Activated naive CD4-positive, alpha-beta T cell treated with anti-CD3 and anti-CD28 coated beads, Interleukin-2, amount 50 U/mL, for 72 hours (primary cell): ENCODE measurements around the gene CCSER1. TPM values are rescaled to one million over a fixed set of nuclear protein-coding genes. Genes with fewer than 3 reads are reported as not detected.
"Not testable (repeated sequence)": the region's sequence is repeated elsewhere in the genome, so short reads cannot be mapped to it uniquely, and the experiment has no call there.

Source experiments
- ATAC-seq, 2 donors: fragments of 150-1000 bp; cut with Tn5 transposase; 2 replicates each; pipeline ENCODE4 v1.10.0; 2021; ENCODE audit warnings: mild to moderate bottlenecking in 2 of 2, moderate library complexity in 2 of 2
- DNase-seq, 2 donors: peaks; one replicate each; pipeline ENCODE4 v3.0.0; 2021 to 2022; ENCODE audit warnings: low spot score in 2 of 2
- H3K27ac Mint-ChIP-seq, 2 donors: one replicate each; pipeline ENCODE4 v1.8.0; 2022; ENCODE audit warnings: mild to moderate bottlenecking in 2 of 2, mixed read lengths in 2 of 2
- H3K36me3 Mint-ChIP-seq, 2 donors: one replicate each; pipeline ENCODE4 v1.8.0; 2022; ENCODE audit warnings: mixed read lengths in 2 of 2
- H3K9me3 Mint-ChIP-seq, 2 donors: one replicate each; pipeline ENCODE4 v1.8.0; 2022; ENCODE audit warnings: mixed read lengths in 2 of 2
- total RNA-seq, 2 donors: library from RNA; stranded (reverse); gene quantifications; one replicate each; pipeline ENCODE4 v1.2.3, GENCODE V29; 2022

CCSER1 gene
- total RNA-seq, 2 donors from 2014 or later: 0.23 TPM; not detected in 1

DNA sequence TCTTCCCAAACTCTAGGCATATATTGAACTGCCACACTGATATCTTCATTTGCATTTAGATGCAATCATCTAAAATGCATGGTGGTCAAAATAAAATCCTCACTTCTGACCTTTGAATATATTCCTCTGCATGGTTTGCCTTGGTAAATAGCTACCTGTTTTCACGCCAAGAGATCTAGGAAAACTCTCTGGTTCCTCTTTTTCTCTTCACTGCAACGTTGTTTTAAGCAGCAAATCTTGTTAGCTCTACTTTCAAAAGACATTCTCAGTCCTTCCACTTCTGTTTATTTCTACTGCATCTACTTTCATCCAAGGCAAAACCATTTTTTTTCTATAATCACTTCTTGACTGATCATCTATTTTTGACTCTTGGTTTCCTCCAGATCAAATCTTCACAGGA, 1174.9 kb downstream of the CCSER1 start:
- Mint-ChIP-seq H3K9me3 (peaks cover 8 to 11% of the 10 kb centered on the region in 2 donors), H3K36me3 (no peaks in the 10 kb centered on the region), H3K27ac (no peak overlapping the region)
- ATAC-seq (no peak), DNase-seq (no peak)

DNA sequence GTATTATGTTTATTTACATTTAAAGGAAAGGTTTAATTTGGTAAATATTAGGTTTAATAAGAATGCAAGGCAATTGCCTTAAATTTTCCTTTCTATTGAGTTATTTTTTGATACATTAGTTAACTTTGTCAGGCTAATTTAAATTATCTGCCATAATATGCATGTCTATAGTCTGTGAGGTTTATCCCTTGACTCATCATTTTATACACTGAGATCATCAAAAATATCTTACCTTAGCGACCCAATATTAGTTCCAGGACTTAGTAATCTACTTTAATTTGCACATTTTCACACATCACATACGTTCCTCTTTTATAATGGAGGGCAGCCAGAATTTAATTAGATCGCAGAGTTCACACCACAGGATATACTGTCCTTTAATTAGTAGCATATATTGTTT, 1177.1 kb downstream of the CCSER1 start:
- no peak overlapping the region for H3K27ac Mint-ChIP-seq
- no peak for DNase-seq
- H3K36me3 Mint-ChIP-seq: no peaks in the 10 kb centered on the region

DNA sequence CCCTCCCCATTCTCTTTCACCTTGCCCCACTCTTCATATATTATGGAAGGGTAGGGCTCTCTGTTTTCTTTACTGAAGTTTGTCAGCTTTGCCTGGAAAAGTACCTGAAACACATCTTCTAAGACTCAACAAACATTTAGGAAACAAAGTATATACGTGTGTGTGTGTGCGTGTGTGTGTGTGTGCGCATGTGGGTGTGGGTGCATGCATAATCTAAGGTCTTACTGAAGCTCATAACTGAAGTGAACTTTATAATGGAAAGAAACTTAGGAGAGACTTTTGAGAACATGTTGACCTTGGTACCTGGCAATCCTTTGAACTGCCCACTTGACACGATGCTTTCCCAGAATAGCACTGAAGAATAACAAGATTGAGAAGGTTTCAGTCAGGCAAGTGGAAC, 1190.2 kb downstream of the CCSER1 start:
- H3K27ac Mint-ChIP-seq: no peak overlapping the region
- ATAC-seq: no peak
- no peaks in the 10 kb centered on the region for H3K36me3 Mint-ChIP-seq
- H3K9me3 Mint-ChIP-seq: peaks cover 29 to 30% of the 10 kb centered on the region in 2 donors
- no peak for DNase-seq

More for the DNA sequence above, 1177.1 kb downstream of the CCSER1 start:
- H3K9me3 Mint-ChIP-seq: peaks cover 10 to 11% of the 10 kb centered on the region in 2 donors
- no peak for ATAC-seq

DNA sequence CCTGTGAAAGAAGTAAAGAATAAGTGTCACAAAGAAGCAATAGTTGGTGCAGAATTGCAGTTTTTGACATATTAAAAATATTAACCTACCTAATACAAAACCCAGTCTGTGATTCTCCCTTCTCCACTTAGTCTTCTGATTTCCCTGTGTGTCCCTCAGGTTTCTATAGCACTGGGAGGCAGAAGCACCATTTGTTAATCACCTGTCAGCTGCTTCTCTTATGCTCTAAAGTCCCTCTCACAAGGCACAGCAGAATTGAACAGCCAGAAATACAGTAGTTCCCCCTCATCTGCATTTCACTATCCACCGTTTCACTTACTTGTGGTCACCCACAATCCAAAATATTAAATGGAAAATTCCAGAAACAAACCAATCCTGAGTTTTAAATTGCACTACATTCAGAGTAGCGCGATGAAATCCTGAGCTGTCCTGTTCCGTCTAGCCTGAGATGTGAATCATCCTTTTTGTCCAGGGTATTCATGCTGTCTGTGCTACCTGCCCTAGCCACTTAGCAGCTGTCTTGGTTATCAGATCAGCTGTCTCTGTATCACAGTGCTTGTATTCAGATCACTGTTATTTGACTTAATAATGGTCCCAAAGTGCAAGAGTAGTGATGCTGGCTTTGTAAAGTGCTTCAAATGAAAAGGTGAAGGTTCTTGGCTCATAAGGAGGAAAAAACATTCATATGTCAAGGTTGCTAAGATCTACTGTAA, 1192.5 kb downstream of the CCSER1 start:
- H3K36me3 Mint-ChIP-seq: no peaks in the 10 kb centered on the region
- ATAC-seq (no peak), DNase-seq (no peak)
- peaks cover 14 to 15% of the 10 kb centered on the region in 2 donors for H3K9me3 Mint-ChIP-seq
- no peak overlapping the region for H3K27ac Mint-ChIP-seq

DNA sequence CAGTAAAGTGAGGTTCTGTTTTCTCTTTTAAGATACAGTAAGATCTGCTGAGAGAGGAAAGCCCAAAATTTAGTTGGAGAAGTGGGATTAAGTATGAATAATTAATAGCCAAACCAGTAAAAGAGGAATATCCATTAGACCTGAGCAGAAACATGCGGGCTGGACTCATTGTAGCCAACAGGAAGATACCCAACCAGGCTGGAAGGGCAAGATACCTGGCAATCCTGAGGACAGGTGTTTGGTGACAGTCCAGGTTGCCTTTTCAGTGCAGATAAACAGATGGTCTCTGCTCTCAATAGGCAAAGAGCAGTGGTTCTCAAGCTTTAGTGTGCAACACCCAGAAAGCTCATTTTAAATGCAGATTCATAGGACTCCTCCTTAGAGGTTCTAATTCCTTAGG, 1195.8 kb downstream of the CCSER1 start:
- no peak for ATAC-seq
- H3K36me3 Mint-ChIP-seq: peaks cover 0 to 18% of the 10 kb centered on the region in 2 donors
- no peak for DNase-seq
- no peak overlapping the region for H3K27ac Mint-ChIP-seq
- peaks cover 18 to 32% of the 10 kb centered on the region in 2 donors for H3K9me3 Mint-ChIP-seq

DNA sequence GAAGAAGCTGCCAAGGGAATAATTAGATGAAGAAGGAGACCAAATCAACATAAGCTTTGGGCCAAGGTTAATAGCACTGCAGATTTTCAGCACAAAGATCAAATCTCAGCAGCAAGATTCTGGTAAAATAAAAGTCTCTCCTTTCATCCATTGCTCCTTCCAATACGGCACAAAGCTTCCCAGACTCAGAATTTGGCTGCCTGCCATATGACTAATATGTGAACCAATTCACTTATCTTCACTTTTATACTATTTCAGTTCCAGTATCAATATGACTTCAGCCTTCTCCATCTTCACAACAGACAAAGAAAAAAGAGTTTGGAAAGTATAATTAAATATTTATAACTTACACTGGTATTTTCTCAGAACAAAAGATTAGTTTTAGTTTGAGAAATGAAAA, 1198.3 kb downstream of the CCSER1 start:
- H3K9me3 Mint-ChIP-seq: peaks cover 22 to 34% of the 10 kb centered on the region in 2 donors
- ATAC-seq (no peak), DNase-seq (no peak)
- H3K27ac Mint-ChIP-seq: no peak overlapping the region
- peaks cover 0 to 18% of the 10 kb centered on the region in 2 donors for H3K36me3 Mint-ChIP-seq

DNA sequence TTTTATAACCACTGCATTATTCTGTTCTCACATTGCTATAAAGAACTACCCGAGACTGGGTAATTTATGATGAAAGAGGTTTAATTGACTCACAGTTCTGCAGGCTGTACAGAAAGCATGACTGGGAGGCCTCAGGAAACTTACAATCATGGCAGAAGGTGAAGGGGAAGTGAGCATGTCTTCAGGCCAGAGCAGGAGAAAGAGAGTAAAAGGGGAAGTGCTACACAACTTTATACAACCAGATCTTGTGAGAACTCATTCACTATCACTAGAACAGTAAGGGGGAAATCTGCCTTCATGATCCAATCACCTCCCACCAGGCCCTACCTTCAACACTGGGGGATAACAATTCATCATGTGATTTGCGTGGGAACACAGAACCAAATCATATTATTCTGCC, 1199.0 kb downstream of the CCSER1 start:
- not testable (repeated sequence) for H3K27ac Mint-ChIP-seq, ATAC-seq
- peaks cover 22 to 34% of the 10 kb centered on the region in 2 donors for H3K9me3 Mint-ChIP-seq

DNA sequence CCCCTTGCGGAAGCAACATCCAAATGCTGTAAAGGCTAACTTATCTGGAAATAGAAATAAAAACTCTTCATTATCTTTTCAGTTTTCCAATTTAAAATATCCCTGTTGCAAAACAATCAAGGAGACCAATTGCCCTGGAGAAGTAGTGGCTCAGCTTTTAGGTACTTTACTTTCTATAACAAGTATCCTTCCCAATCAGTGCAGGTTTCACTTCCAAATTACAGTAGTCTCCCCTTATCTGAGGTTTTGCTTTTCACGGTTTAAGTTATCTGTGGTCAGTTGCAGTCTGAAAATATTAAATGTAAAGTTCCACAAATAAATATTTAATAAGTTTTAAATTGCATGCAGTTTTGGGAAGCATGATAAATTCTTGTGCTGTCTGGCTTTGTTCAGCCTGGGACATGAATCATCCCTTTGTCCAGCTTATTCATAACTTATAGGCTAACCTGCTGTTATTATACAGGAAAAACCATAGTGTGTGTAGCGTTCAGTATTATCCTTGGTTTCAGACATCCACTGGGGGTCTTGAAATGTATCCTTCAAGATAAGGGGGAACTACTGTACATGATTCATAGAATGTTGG, 1203.5 kb downstream of the CCSER1 start:
- ATAC-seq (no peak), DNase-seq (no peak)
- peaks cover 0 to 22% of the 10 kb centered on the region in 2 donors for H3K36me3 Mint-ChIP-seq
- no peak overlapping the region for H3K27ac Mint-ChIP-seq
- peaks cover 23 to 31% of the 10 kb centered on the region in 2 donors for H3K9me3 Mint-ChIP-seq

More for the DNA sequence above, 1199.0 kb downstream of the CCSER1 start:
- H3K36me3 Mint-ChIP-seq: peaks cover 0 to 18% of the 10 kb centered on the region in 2 donors
- DNase-seq: not testable (repeated sequence)

DNA sequence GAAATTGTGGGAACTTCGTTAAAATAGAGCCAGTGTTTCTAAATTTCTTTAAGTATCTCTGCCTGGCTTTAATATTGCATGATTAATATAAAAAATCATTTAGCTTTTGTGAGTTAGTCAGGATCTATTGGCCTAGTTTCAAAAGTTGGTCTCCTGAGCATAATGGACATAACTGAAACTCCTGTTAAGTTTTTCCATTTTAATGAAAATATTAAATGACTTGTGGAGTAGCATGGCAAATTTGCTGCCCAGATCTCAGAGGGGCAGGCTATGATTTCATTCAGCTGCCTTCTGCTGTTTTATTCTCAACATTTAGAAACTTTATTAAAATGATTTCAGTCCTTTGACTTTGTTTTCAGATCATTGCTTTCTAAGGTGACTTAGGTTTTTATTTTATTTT, 1213.6 kb downstream of the CCSER1 start:
- Mint-ChIP-seq H3K36me3 (no peaks in the 10 kb centered on the region), H3K27ac (no peak overlapping the region), H3K9me3 (peaks cover 0 to under 1% of the 10 kb centered on the region in 2 donors)
- ATAC-seq (no peak), DNase-seq (no peak)

DNA sequence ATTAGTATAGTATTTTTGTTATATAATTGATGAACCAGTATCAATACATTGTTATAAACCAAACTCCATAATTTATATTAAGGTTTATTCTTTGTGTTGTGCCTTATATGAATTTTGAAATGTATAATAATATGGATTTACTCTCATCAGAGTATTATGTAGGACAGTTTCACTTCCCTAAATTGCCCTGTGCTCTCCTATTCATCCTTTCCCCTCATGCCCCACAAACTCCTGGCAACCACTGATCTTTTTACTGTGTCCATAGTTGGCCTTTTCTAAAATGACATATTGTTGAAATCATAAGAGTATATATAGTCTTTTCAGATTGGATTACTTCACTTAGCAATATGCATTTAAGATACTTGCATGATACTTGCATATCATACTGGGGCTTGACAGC, 1218.4 kb downstream of the CCSER1 start:
- H3K27ac Mint-ChIP-seq: no peak overlapping the region
- ATAC-seq (no peak), DNase-seq (no peak)
- H3K36me3 Mint-ChIP-seq: no peaks in the 10 kb centered on the region
- H3K9me3 Mint-ChIP-seq: peaks cover 0 to 3% of the 10 kb centered on the region in 2 donors

DNA sequence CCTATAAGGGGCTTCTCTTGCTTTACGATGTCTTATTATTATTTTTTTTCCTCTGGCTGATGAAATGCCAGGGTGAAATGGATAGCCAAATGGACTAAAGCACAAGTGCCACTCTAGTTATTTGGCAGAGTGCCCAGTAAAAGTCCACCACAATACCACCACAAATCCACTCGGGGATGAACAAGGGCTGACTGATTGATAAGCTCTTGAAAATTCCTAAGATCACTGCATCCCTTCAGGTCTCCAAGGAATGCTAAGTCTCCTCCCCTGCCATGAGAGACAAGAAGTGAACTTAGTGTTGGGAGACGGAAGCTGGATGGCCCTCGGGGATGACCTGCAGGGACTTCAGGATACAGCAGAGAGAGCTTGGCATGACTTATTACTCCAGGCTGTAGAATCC, 1229.3 kb downstream of the CCSER1 start:
- H3K27ac Mint-ChIP-seq, DNase-seq, H3K36me3 Mint-ChIP-seq, ATAC-seq: not testable (repeated sequence)
- peaks cover 8 to 19% of the 10 kb centered on the region in 2 donors for H3K9me3 Mint-ChIP-seq

DNA sequence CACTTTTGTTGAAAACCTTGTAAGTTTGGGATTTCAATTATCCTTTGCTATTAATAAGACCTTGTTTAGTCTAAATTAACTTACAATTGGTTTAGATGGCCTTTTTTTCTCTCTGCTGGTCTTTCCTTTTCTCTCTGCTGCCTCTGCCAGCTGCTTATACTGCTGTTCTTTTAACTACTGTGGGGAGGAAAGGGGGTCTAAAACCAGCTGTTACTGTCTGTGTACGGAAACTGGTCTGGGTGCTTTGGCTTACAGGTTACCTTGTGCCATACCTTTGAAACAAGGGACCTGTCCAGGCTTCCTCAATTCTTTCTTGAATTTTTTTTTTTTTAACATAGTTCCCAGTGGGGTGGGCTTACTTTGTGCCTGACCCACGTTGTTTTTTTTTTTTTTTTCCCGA, 1230.8 kb downstream of the CCSER1 start:
- DNase-seq, ATAC-seq, H3K27ac Mint-ChIP-seq, H3K36me3 Mint-ChIP-seq: not testable (repeated sequence)
- peaks cover 4 to 22% of the 10 kb centered on the region in 2 donors for H3K9me3 Mint-ChIP-seq

DNA sequence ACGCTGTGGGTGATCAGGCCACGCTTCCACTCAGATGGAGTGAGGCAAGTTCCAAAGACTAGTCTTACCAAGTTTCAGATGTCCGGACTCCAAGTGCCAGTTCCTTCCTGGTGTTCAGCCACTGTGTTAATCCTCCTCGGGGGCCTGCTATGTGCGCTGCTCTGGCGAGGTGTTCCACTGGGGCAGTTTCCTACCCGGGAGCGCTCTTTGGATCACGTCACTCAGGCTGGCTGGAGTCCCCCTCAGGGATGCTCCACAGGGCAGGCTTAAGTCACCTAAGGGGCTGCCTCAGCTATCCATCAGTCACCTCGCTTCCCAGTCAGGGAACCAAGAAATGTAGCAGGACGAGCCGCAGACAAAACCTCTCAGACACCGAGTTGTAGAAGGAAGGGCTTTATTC, 1231.4 kb downstream of the CCSER1 start:
- ATAC-seq: not testable (repeated sequence)
- peaks cover 4 to 22% of the 10 kb centered on the region in 2 donors for H3K9me3 Mint-ChIP-seq

DNA sequence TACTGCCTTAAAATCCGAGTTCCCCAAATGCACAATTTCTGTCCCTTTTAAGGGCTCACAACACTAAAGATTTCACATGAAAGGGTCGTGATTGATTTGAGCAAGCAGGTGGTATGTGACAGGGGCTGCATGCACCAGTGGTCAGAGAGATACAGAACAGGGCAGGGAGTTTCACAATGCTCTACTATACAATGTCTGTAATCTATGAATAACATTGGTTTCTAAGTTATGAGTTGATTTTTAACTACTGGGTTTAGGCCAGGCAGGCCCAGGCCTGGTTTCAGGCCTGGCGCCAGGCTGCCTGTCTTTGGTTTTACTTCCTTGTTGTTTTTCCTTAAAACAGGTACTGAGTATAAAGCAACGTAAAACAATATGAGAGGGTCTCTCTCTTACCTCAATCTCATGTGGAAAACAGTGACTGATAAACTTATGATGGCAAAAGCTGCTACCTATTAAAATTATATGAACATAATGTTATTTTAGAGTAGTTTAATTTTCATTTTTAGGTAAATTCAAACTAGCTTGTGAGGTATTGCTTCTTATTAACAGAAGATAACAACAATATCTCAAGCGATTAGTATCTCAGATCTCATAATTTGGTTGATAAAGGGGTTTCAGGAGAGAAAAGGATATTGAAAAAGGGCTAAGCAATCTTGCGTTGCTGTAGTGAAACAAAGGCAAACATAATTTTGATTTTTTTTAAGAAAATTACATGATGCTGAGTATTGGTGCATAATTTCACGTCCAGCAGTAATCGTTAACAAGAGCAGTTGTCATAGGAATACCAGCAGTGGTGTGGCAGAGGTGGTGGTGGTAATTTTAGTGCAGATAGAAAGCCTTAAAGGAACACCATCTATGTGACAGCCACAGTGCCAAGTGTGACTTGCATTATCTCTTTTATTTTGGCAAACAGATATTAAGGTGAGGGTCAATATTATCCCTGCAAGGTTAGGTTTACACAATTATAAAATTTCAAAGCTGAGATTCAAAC, 1232.1 kb downstream of the CCSER1 start:
- H3K9me3 Mint-ChIP-seq: peaks cover 4 to 22% of the 10 kb centered on the region in 2 donors
- peaks cover 0 to 6% of the 10 kb centered on the region in 2 donors for H3K36me3 Mint-ChIP-seq
- DNase-seq (no peak), ATAC-seq (no peak)
- H3K27ac Mint-ChIP-seq: no peak overlapping the region

More for the DNA sequence above, 1231.4 kb downstream of the CCSER1 start:
- H3K36me3 Mint-ChIP-seq, H3K27ac Mint-ChIP-seq, DNase-seq: not testable (repeated sequence)

DNA sequence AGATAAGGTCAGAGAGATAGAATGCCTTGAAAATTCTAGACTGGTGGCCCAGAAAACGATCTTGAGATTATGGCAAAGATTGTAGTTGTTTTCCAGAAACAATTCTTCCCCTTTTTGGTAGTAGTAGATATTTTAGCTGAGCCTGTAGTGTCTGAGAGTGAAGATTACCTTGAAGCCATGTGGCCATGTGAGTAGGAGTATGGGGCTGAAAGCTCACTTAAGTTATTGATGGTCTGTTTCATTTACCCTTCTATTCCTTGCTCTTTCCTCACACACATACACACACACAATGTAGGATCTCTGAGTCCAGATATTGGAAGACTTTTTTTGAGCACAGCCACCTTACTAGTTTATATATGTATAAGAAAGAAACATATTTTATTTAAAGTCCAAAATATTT, 1234.9 kb downstream of the CCSER1 start:
- ATAC-seq: no peak
- H3K27ac Mint-ChIP-seq: no peak overlapping the region
- H3K9me3 Mint-ChIP-seq: peaks cover 4 to 22% of the 10 kb centered on the region in 2 donors

DNA sequence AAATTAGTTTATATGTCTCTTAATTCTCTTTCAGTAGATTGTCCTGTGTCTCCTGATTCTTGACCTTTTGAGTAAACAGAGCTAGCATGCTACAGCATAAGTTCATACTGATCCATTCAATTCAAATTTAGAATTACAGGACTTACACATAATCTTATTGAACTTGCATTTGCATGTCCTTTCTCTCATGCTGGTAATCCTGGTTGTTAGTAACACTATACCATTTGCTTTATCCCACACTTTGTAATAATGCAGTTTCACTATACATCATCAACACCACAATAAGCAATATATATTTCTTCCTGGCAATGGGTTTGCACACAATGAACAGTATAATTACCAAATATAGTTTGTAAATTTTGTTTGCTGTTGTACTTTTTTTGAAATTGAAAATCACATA, 1239.4 kb downstream of the CCSER1 start:
- ATAC-seq: no peak
- Mint-ChIP-seq H3K36me3 (no peaks in the 10 kb centered on the region), H3K27ac (no peak overlapping the region), H3K9me3 (peaks cover 11 to 15% of the 10 kb centered on the region in 2 donors)
- DNase-seq: no peak

More for the DNA sequence above, 1234.9 kb downstream of the CCSER1 start:
- peaks cover 0 to 6% of the 10 kb centered on the region in 2 donors for H3K36me3 Mint-ChIP-seq
- DNase-seq: no peak

DNA sequence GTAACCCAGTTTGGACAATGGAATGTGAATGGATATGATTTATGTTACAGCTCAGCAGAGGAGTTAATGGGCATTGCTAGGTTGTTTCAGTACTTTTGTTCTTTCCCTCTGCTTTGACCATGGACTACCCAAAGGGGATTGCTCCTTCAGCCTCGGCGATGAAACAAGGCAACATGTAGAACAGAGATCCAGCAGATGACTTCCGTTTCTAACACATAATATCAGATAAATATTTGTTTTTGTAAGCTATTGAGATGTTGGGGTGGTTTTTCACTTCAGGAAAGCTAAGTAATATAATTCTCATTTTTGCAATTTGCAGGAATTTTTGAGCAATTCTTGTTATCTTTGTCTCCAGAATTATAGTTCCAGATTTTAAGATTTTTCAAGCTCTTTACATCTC, 1241.9 kb downstream of the CCSER1 start:
- Mint-ChIP-seq H3K36me3 (no peaks in the 10 kb centered on the region), H3K9me3 (peaks cover 14 to 19% of the 10 kb centered on the region in 2 donors), H3K27ac (no peak overlapping the region)
- DNase-seq (no peak), ATAC-seq (no peak)
